HepG2 (cell line): ENCODE results near the gene BAMBI.

Source experiments
- CCAR2 ChIP-seq: fragments of 200-400 bp; formaldehyde crosslinking; optimal IDR thresholded peaks from 2 replicates; pipeline ENCODE3; 2018; ENCODE audit warnings: low read depth, mild to moderate bottlenecking, low read length, moderate library complexity
- CTCF ChIP-seq: sonication (generic); formaldehyde crosslinking; IDR thresholded peaks from 2 replicates; pipeline ENCODE4 v1.5.0; 2020; ENCODE audit warnings: mild to moderate bottlenecking, missing genetic modification reagents, moderate library complexity
- KDM1A ChIP-seq: IDR thresholded peaks from 2 replicates; pipeline ENCODE4 v1.6.1; 2016; ENCODE audit warnings: missing compliant biosample characterization
- KLF16 ChIP-seq, 2 experiments: sonication (generic) in 1 of 2; formaldehyde crosslinking in 1 of 2; IDR thresholded peaks; 2 replicates each; pipeline versions ENCODE4 v1.6.1 to v1.8.0; 2016 to 2023; ENCODE audit warnings: missing genetic modification reagents in 2 of 2, missing compliant biosample characterization in 1 of 2
- PATZ1 ChIP-seq: sonication (generic); formaldehyde crosslinking; IDR thresholded peaks from 2 replicates; pipeline ENCODE4 v1.4.0; 2020; ENCODE audit warnings: missing genetic modification reagents
- SRY ChIP-seq: sonication (generic); formaldehyde crosslinking; IDR thresholded peaks from 2 replicates; pipeline ENCODE4 v1.8.0; 2022; ENCODE audit warnings: mild to moderate bottlenecking, missing genetic modification reagents
- TRAFD1 ChIP-seq: sonication (generic); formaldehyde crosslinking; IDR thresholded peaks from 2 replicates; pipeline ENCODE4 v1.5.1; 2020; ENCODE audit warnings: missing genetic modification reagents, mild to moderate bottlenecking, borderline replicate concordance
- TSC22D2 ChIP-seq: sonication (generic); formaldehyde crosslinking; IDR thresholded peaks from 2 replicates; pipeline ENCODE4 v1.5.1; 2020; ENCODE audit warnings: missing genetic modification reagents, mild to moderate bottlenecking, borderline replicate concordance

GRCh38 chr10:28698075-28698474, 20.8 kb downstream of the BAMBI start:
- TF ChIP-seq PATZ1 (CRISPR knock-in tag) (no peak), TRAFD1 (CRISPR knock-in tag) (no peak), SRY (CRISPR knock-in tag) (no peak), KLF16 (CRISPR knock-in tag; IDR thresholded peaks at IDR 0.05) (no peak), CCAR2 (no peak), CTCF (CRISPR knock-in tag) (no peak), TSC22D2 (no peak), KDM1A (CRISPR knock-in tag) (no peak)
